SK-N-SH (cell line): ENCODE results near the gene FGF19. TPM values are rescaled to one million over a fixed set of nuclear protein-coding genes. Genes with fewer than 3 reads are reported as not detected.

ENCODE experiments used
- CTCF ChIA-PET: fragments of 300-600, 350-600 bp; formaldehyde crosslinking; extraction: SDS; loops from one replicate; lab custom pipeline; 2021; lab: Yijun Ruan, JAX
- POLR2A ChIA-PET: fragments of 350-600 bp; sonication (Branson Sonifier 250); formaldehyde crosslinking; extraction: SDS; loops from one replicate; lab custom pipeline; 2020; ENCODE audit warnings: antibody characterized with exemption, inconsistent platforms; lab: Yijun Ruan, JAX
- DNase-seq: peaks from one replicate; pipeline ENCODE4 v3.0.0; 2012
- H2AFZ ChIP-seq: fragments of 200-600 bp; sonication (generic); 2 replicates; pipeline ENCODE4 v1.8.1; 2016; ENCODE audit warnings: antibody characterized with exemption, mild to moderate bottlenecking, low read depth
- H3F3A ChIP-seq: fragments of 200-600 bp; sonication (generic); replicated peaks from 2 replicates; pipeline ENCODE3; 2016; ENCODE audit warnings: antibody characterized with exemption, mild to moderate bottlenecking; ENCODE audit not compliant: insufficient read depth
- H3K27ac ChIP-seq, 2 experiments: fragments of 200-500 bp in 1 of 2; fragments of 200-600 bp in 1 of 2; sonication (Bioruptor generic) in 1 of 2; sonication (generic), shearing (Covaris generic) in 1 of 2; 2 replicates each; pipeline versions ENCODE4 v1.5.1 to v1.6.1; 2014 to 2016; ENCODE audit warnings: low read depth in 2 of 2, inconsistent platforms in 1 of 2, low read length in 1 of 2, mild to moderate bottlenecking in 1 of 2, mixed read lengths in 1 of 2
- H3K27me3 ChIP-seq: fragments of 200-600 bp; sonication (generic), shearing (Covaris generic); 2 replicates; pipeline ENCODE4 v1.6.1; 2016; ENCODE audit warnings: mixed run types; ENCODE audit not compliant: insufficient read depth
- H3K36me3 ChIP-seq, 2 experiments: fragments of 200-500 bp in 1 of 2; fragments of 200-600 bp in 1 of 2; sonication (Bioruptor generic) in 1 of 2; sonication (generic) in 1 of 2; replicated peaks in 1 of 2; 2 replicates each; pipeline versions ENCODE3 to v1.5.1; 2014 to 2016; ENCODE audit warnings: low read length in 1 of 2, mild to moderate bottlenecking in 1 of 2; ENCODE audit not compliant: insufficient read depth in 2 of 2, control insufficient read depth in 1 of 2
- H3K4me1 ChIP-seq, 2 experiments: fragments of 200-500 bp in 1 of 2; fragments of 200-600 bp in 1 of 2; sonication (Bioruptor generic) in 1 of 2; sonication (generic), shearing (Covaris generic) in 1 of 2; 2 replicates each; pipeline versions ENCODE4 v1.5.1 to v1.6.1; 2014 to 2016; ENCODE audit warnings: low read depth in 1 of 2, low read length in 1 of 2, mixed run types in 1 of 2; ENCODE audit not compliant: insufficient read depth in 2 of 2, control insufficient read depth in 1 of 2
- H3K4me2 ChIP-seq: fragments of 200-600 bp; sonication (generic), shearing (Covaris generic); 2 replicates; pipeline ENCODE4 v1.6.1; 2017; ENCODE audit warnings: mixed run types
- H3K4me3 ChIP-seq, 2 experiments: fragments of 200-500 bp in 1 of 2; fragments of 200-600 bp in 1 of 2; sonication (Bioruptor generic) in 1 of 2; sonication (generic), shearing (Covaris generic) in 1 of 2; 2 replicates each; pipeline versions ENCODE4 v1.5.1 to v1.8.1; 2014 to 2016; ENCODE audit warnings: low read depth in 2 of 2, inconsistent platforms in 1 of 2, low read length in 1 of 2, mild to moderate bottlenecking in 1 of 2, mixed read lengths in 1 of 2, moderate library complexity in 1 of 2
- H3K79me2 ChIP-seq: fragments of 200-600 bp; sonication (generic); 2 replicates; pipeline ENCODE4 v1.8.1; 2017; ENCODE audit warnings: mild to moderate bottlenecking; ENCODE audit not compliant: insufficient read depth
- H3K9ac ChIP-seq: fragments of 200-600 bp; sonication (generic); 2 replicates; pipeline ENCODE4 v1.6.1; 2017; ENCODE audit warnings: mixed run types
- H3K9me2 ChIP-seq: fragments of 200-600 bp; sonication (generic); 2 replicates; pipeline ENCODE4 v1.6.1; 2017; ENCODE audit warnings: mixed run types
- H3K9me3 ChIP-seq: fragments of 200-600 bp; sonication (generic); 2 replicates; pipeline ENCODE4 v1.6.1; 2017; ENCODE audit warnings: mixed run types, mild to moderate bottlenecking, moderate library complexity
- H4K20me1 ChIP-seq: fragments of 200-600 bp; sonication (generic); 2 replicates; pipeline ENCODE4 v1.6.1; 2017; ENCODE audit warnings: mild to moderate bottlenecking, mixed run types; ENCODE audit not compliant: insufficient read depth
- CHD2 ChIP-seq: fragments of 150-350 bp; IDR thresholded peaks from 2 replicates; pipeline ENCODE4 v1.6.1; 2018; ENCODE audit warnings: low read length; ENCODE audit not compliant: partially characterized antibody
- CTCF ChIP-seq: fragments of 200-600 bp; sonication (generic); IDR thresholded peaks from 2 replicates; pipeline ENCODE4 v1.6.1; 2017; ENCODE audit warnings: antibody characterized with exemption, mild to moderate bottlenecking, moderate library complexity
- FOXJ3 ChIP-seq: sonication (generic); formaldehyde crosslinking; IDR thresholded peaks from 2 replicates; pipeline ENCODE4 v1.5.1; 2020; ENCODE audit warnings: mild to moderate bottlenecking, missing genetic modification reagents
- IRF3 ChIP-seq: fragments of 150-350 bp; IDR thresholded peaks from 2 replicates; pipeline ENCODE4 v1.6.1; 2016; ENCODE audit warnings: mild to moderate bottlenecking, low read depth, low read length
- MEF2A ChIP-seq: IDR thresholded peaks from 2 replicates; pipeline ENCODE4 v1.4.0; 2012; ENCODE audit warnings: low read depth, borderline replicate concordance
- MXI1 ChIP-seq: IDR thresholded peaks from 2 replicates; pipeline ENCODE4 v1.6.1; 2012; ENCODE audit warnings: mild to moderate bottlenecking, low read depth, low read length, improper control_type of control experiment
- NFIC ChIP-seq: IDR thresholded peaks from 2 replicates; pipeline ENCODE4 v1.4.0; 2012; ENCODE audit warnings: borderline replicate concordance
- POLR2AphosphoS5 ChIP-seq: IDR thresholded peaks from 2 replicates; pipeline ENCODE4 v1.6.1; 2012; ENCODE audit warnings: low read depth, low read length
- RAD21 ChIP-seq: IDR thresholded peaks from 2 replicates; pipeline ENCODE4 v1.6.1; 2012; ENCODE audit warnings: mild to moderate bottlenecking, low read length
- RCOR1 ChIP-seq: fragments of 150-350 bp; IDR thresholded peaks from 2 replicates; pipeline ENCODE4 v1.6.1; 2017; ENCODE audit warnings: antibody characterized with exemption, low read length
- REST ChIP-seq: IDR thresholded peaks from 2 replicates; pipeline ENCODE4 v1.6.1; 2012; ENCODE audit warnings: mild to moderate bottlenecking, low read depth, low read length, moderate library complexity
- RFX5 ChIP-seq: IDR thresholded peaks from 2 replicates; pipeline ENCODE4 v1.6.1; 2012; ENCODE audit warnings: mild to moderate bottlenecking, improper control_type of control experiment, low read length
- SIN3A ChIP-seq: IDR thresholded peaks from 2 replicates; pipeline ENCODE4 v1.6.1; 2012; ENCODE audit warnings: low read depth, mild to moderate bottlenecking, low read length, moderate library complexity, borderline replicate concordance
- TAF1 ChIP-seq: IDR thresholded peaks from 2 replicates; pipeline ENCODE4 v1.6.1; 2012; ENCODE audit warnings: low read depth, mild to moderate bottlenecking, low read length, moderate library complexity, borderline replicate concordance
- YY1 ChIP-seq: IDR thresholded peaks from 2 replicates; pipeline ENCODE4 v1.4.0; 2012; ENCODE audit warnings: low read depth, mild to moderate bottlenecking
- WGBS: methylation state at CpG from one replicate; pipeline ENCODE4 v1.1.6; 2017; ENCODE audit warnings: low lambda C conversion rate; 5-methylcytosine and 5-hydroxymethylcytosine counted together
- polyA plus RNA-seq, 3 experiments: library from polyadenylated mRNA; depleted of rRNA; stranded (reverse); fragments of >200 nt; gene quantifications; 2 replicates each; pipeline ENCODE4 v1.2.3, GENCODE V29; 2012

Gene FGF19
- polyA plus RNA-seq, 1 of the 3 experiments (the other 2 are of a cell fraction) = not detected

GRCh38 chr11:69731110-69731509 lies 27.3 kb upstream of the FGF19 start:
- H2AFZ ChIP-seq = no peak overlapping the region
- DNase-seq = no peak
- H3K9me3 ChIP-seq = no peaks in the 10 kb centered on the region
- no peaks in the 10 kb centered on the region for H3F3A ChIP-seq
- H4K20me1 ChIP-seq = no peaks in the 10 kb centered on the region
- H3K4me3 ChIP-seq = no peak overlapping the region
- ChIA-PET POLR2A (no interaction called here), CTCF (interaction anchor here (0.6 kb wide), 1 partner anchor 27 kb away, joined by 3 read pairs; no protein-coding TSS in a partner anchor)
- H3K27me3 ChIP-seq = 0 out of 2 replicates have a peak, but pooled peaks cover 14% of the 10 kb centered on the region
- H3K9ac ChIP-seq = no peak overlapping the region
- no peaks in the 10 kb centered on the region for H3K36me3 ChIP-seq
- H3K27ac ChIP-seq = no peak overlapping the region
- H3K9me2 ChIP-seq = no peaks in the 10 kb centered on the region
- WGBS = 33% methylated on average over 10 of the region's 11 CpGs
- no peaks in the 10 kb centered on the region for H3K4me1 ChIP-seq
- H3K4me2 ChIP-seq = no peak overlapping the region
- no peaks in the 10 kb centered on the region for H3K79me2 ChIP-seq
- TF ChIP-seq POLR2AphosphoS5 (no peak), SIN3A (no peak), RCOR1 (no peak), CTCF (no peak), FOXJ3 (no peak), CHD2 (no peak), MXI1 (no peak), TAF1 (no peak), REST (no peak), RFX5 (no peak), IRF3 (no peak), YY1 (no peak), NFIC (no peak), MEF2A (no peak), RAD21 (no peak)
